H1 (cell line): Measurements from ENCODE around the gene SH3GL1. TPM values are rescaled to one million over a fixed set of nuclear protein-coding genes. Genes with fewer than 3 reads are reported as not detected.

Source experiments
- CBX8 ChIP-seq: fragments of 300-800, 300-1000 bp; sonication (generic); IDR thresholded peaks from 2 replicates; pipeline ENCODE4 v1.7.1; 2016; ENCODE audit warnings: low read depth, low read length, borderline replicate concordance
- CEBPB ChIP-seq: IDR thresholded peaks from 2 replicates; pipeline ENCODE4 v1.6.1; 2012; ENCODE audit warnings: low read depth, low read length
- CTBP2 ChIP-seq: IDR thresholded peaks from 2 replicates; pipeline ENCODE4 v1.7.0; 2011; ENCODE audit warnings: borderline replicate concordance, mild to moderate bottlenecking, moderate library complexity, mixed read lengths, low read length; ENCODE audit not compliant: insufficient read depth, insufficient read length
- GABPA ChIP-seq: IDR thresholded peaks from 2 replicates; pipeline ENCODE4 v1.6.1; 2011; ENCODE audit warnings: mild to moderate bottlenecking, low read length, moderate library complexity, borderline replicate concordance; ENCODE audit not compliant: insufficient read depth
- GTF2F1 ChIP-seq: IDR thresholded peaks from 2 replicates; pipeline ENCODE4 v1.6.1; 2012; ENCODE audit warnings: low read depth, low read length, improper control_type of control experiment, borderline replicate concordance
- HDAC6 ChIP-seq: IDR thresholded peaks from one replicate; pipeline ENCODE4 v1.7.1; 2012; ENCODE audit warnings: low read depth, mild to moderate bottlenecking, inconsistent platforms, low read length, moderate library complexity
- SRF ChIP-seq: IDR thresholded peaks from 2 replicates; pipeline ENCODE4 v1.6.1; 2011; ENCODE audit warnings: mild to moderate bottlenecking, low read depth, low read length, moderate library complexity
- TBP ChIP-seq: IDR thresholded peaks from 2 replicates; pipeline ENCODE4 v1.6.1; 2011; ENCODE audit warnings: low read depth, low read length, improper control_type of control experiment
- polyA plus RNA-seq, 7 experiments: library from polyadenylated mRNA; depleted of rRNA in 3 of 7; stranded (reverse) in 5 of 7; unstranded in 2 of 7; fragments of >200 nt in 5 of 7; fragments of 200-250 nt in 2 of 7; gene quantifications; 1 replicate in 5 of 7; 2 replicates in 1 of 7; 4 replicates in 1 of 7; pipeline versions ENCODE4 v1.2.1 to v1.2.3, GENCODE V29; 2011 to 2013; ENCODE audit warnings: missing spikeins in 2 of 7, mixed read lengths in 2 of 7
- total RNA-seq: library from RNA; stranded (reverse); fragmentation: NEBNext Ultra II Directional; extraction: Animal tissue kit (Norgen Biotek cat#: 25700); gene quantifications from 2 replicates; pipeline ENCODE4 v1.2.1, GENCODE V29; 2021

Gene SH3GL1
- total and polyA plus RNA-seq, 2 of the 8 experiments (the other 6 are each of a cell fraction or from before 2014, with no cell fraction given), result 81.5 to 102 TPM

DNA sequence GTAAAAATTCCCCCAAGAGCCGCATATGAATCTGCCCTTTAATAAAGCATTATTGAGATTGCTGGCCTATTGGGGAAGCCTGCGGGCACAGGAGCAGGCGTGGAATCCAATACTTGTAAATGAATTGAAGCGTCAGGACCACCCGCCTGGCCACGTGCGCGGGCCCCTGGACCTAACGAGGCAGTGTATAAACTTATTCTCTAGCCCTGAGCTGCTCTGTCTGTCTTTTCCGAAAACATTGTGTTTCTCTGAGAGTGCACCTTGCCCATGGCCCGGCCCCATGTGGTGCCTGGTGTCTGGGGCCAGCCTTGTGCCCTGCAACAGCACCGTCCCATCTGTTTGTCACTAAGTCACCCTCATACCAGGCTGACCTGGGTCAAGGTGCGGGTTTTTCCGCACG is 42.8 kb upstream of the SH3GL1 start (continued):
- TF ChIP-seq HDAC6 (no peak), TBP (no peak), SRF (no peak), CEBPB (no peak), GABPA (no peak), CBX8 (no peak), GTF2F1 (no peak), CTBP2 (no peak)
